Psoas muscle (tissue), 8 donors: ENCODE data around the gene STKLD1. TPM values are rescaled to one million over a fixed set of nuclear protein-coding genes. Genes with fewer than 3 reads are reported as not detected.

ENCODE experiments used
- ATAC-seq, 4 donors: fragments of 200-7000 bp; cut with Tn5 transposase; one replicate each; pipeline ENCODE4 v1.9.1; 2020; ENCODE audit warnings: moderate library complexity in 3 of 4, mild to moderate bottlenecking in 2 of 4
- DNase-seq, 2 donors: peaks; one replicate each; pipeline ENCODE4 v3.0.0-alpha.2; 2020
- H3K27ac ChIP-seq: fragments of 200-600 bp; one replicate; pipeline ENCODE4 v1.8.0; 2022
- H3K27me3 ChIP-seq, 3 donors: fragments of 200-600 bp in 1 of 3; one replicate each; pipeline versions ENCODE4 v1.6.1 to v1.8.0; 2013 to 2022; ENCODE audit warnings: low read length in 2 of 3, mild to moderate bottlenecking in 2 of 3, moderate library complexity in 1 of 3; ENCODE audit not compliant: insufficient read depth in 3 of 3
- H3K36me3 ChIP-seq, 2 donors: fragments of 200-600 bp in 1 of 2; one replicate each; pipeline versions ENCODE4 v1.6.1 to v1.8.0; 2013 to 2022; ENCODE audit warnings: low read depth in 1 of 2, mild to moderate bottlenecking in 1 of 2, moderate library complexity in 1 of 2; ENCODE audit not compliant: insufficient read depth in 1 of 2
- H3K4me1 ChIP-seq: fragments of 200-600 bp; one replicate; pipeline ENCODE4 v1.8.0; 2022
- H3K4me3 ChIP-seq: fragments of 200-600 bp; one replicate; pipeline ENCODE4 v1.8.0; 2022; ENCODE audit warnings: mild to moderate bottlenecking
- H3K9me3 ChIP-seq: fragments of 200-600 bp; one replicate; pipeline ENCODE4 v1.8.0; 2022
- CTCF ChIP-seq: fragments of 200-600 bp; IDR thresholded peaks from one replicate; pipeline ENCODE4 v1.8.0; 2022; ENCODE audit warnings: antibody characterized with exemption
- WGBS, 3 donors: extraction: QIAGEN DNeasy Blood & Tissue Kit; methylation state at CpG; one replicate each; pipeline versions ENCODE4 v1.1.6 to v1.1.7; 2013; 5-methylcytosine and 5-hydroxymethylcytosine counted together
- intact Hi-C, 2 donors: fragments of 100-400 bp; cut with DNase I; formaldehyde crosslinking; loops; one replicate each; pipeline versions ENCODE4 v1.11.0 to v1.14.2; 2022
- polyA plus RNA-seq, 3 donors: library from polyadenylated mRNA; stranded (reverse); fragments of 200-250 nt; gene quantifications; one replicate each; pipeline ENCODE4 v1.2.3, GENCODE V29; 2013
- total RNA-seq, 4 donors: library from RNA; stranded (reverse); fragmentation: NEBNext Ultra II Directional in 2 of 4; extraction: Animal tissue kit (Norgen Biotek cat#: 25700) in 2 of 4; gene quantifications; one replicate each; pipeline versions ENCODE4 v1.2.1 to v1.2.4, GENCODE V29; 2021 to 2023
- donor health status: healthy with polysubstance abuse.
- donor health status: DM: no; HTN: no; CAD: no; lungs with moderate emphysema.
- donor health status: Bipolar disorder and iron deficiency.
- donor health status: healthy.
- donor health status: DM: yes; HTN: yes; CAD: no.
- donor health status: DM: no; HTN: no; CAD: no.
- donor health status: DM: no; HTN: no; CAD: no.
- donor health status: DM: yes; HTN: yes; CAD: no.

STKLD1 gene
- total and polyA plus RNA-seq, 7 donors: 0.07 to 0.69 (median 0.46) TPM

DNA sequence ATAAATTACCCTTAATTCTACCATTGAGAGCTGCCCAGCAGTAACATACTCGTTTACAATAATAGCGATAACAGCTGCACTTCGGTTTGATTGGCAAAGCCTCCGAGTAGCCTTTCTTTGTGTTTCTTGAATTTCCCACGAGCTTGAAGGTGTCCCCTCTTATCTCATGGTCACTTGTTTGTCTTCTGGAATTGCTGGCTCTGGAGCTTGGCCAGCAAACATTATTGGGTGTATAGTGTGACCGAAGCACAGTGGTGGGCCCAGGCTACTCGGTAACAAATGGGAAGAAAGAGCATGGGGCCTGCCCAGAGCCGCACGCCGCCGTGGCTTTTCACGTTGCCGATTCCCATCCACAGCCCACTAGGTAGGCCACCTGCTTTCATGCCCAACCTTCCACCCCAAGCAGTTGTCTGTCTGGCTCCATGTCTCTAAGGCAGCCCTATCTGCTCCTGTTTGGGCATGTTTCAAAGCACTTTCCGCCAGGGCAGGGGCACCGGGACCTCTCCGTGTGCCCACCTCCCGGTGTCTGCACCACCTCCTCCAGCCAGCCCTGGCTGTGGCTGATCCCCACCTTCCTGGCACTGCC is 8.7 kb downstream of the STKLD1 start:
- DNase-seq: no peak
- TF ChIP-seq CTCF: no peak

DNA sequence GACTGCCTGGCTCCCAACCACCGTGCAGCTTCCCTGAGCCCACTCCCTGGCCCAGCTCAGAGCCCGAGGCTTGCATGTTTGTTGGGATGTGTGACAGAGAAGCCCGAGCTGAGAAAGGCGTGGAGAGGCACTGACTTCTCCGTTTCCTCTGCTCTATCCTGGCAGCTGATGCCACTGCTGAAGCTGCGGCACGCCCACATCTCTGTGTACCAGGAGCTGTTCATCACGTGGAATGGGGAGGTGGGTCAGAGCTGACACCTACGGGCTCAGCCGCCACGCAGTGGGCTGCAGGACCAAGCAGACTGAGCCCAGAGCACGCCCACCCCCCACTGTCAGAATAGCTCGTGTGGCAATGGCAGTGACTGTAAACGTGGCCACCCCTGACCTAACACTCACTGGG is 9.3 kb downstream of the STKLD1 start:
- DNase-seq (no peak), ATAC-seq (no peak)
- Histone ChIP-seq H3K9me3 (no peaks in the 10 kb centered on the region), H3K4me1 (no peaks in the 10 kb centered on the region), H3K36me3 (no peaks in the 10 kb centered on the region), H3K27me3 (peaks cover 0 to 5% (median 0%) of the 10 kb centered on the region in 3 donors), H3K27ac (no peak overlapping the region), H3K4me3 (no peak overlapping the region)
- TF ChIP-seq CTCF: no peak
- WGBS, 3 donors: 80 to 86% (median 81%) methylated on average over 14 of the region's 14 CpGs
- intact Hi-C loops: no loop called here

More for the DNA sequence above, 8.7 kb downstream of the STKLD1 start:
- 77 to 85% (median 85%) methylated on average over 17 of the region's 17 CpGs for WGBS, 3 donors
- ATAC-seq: peak in 1 of 4 donors; percentile 8
- intact Hi-C loops: no loop called here
- peaks cover 0 to 3% (median 0%) of the 10 kb centered on the region in 3 donors for H3K27me3 ChIP-seq
- no peaks in the 10 kb centered on the region for H3K4me1 ChIP-seq
- no peak overlapping the region for H3K27ac ChIP-seq
- H3K9me3 ChIP-seq: no peaks in the 10 kb centered on the region
- H3K4me3 ChIP-seq: no peak overlapping the region
- H3K36me3 ChIP-seq: no peaks in the 10 kb centered on the region

DNA sequence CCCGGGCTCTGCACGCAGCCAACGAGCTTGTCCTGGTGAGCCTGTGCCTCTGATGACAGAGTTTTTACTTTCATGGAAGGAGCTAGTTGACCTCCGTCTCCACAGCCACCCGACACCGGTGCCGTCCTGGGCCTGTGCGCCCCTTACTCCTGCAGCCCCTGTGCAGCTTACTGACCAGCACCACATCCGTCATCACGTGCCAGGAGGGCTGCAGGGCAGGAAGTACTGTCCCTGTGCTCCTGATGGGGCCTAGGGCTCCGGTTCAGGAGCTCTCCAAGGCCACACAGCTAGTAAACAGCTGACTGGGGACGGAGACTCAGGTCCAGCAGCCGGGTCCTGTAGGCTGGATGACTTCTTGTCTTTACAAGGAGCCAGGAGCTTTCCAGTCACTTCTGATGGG is 10.2 kb downstream of the STKLD1 start:
- no peaks in the 10 kb centered on the region for H3K36me3 ChIP-seq
- ATAC-seq: no peak
- TF ChIP-seq CTCF: no peak
- intact Hi-C loops: no loop called here
- DNase-seq: no peak
- H3K27ac ChIP-seq: no peak overlapping the region
- peaks cover 0 to 10% (median 0%) of the 10 kb centered on the region in 3 donors for H3K27me3 ChIP-seq
- H3K4me1 ChIP-seq: no peaks in the 10 kb centered on the region
- no peaks in the 10 kb centered on the region for H3K9me3 ChIP-seq
- WGBS, 3 donors: 69 to 74% (median 73%) methylated on average over 13 of the region's 13 CpGs
- H3K4me3 ChIP-seq: no peak overlapping the region

- Histone ChIP-seq H3K4me1 (no peaks in the 10 kb centered on the region), H3K27me3 (peaks cover 0 to 10% (median 0%) of the 10 kb centered on the region in 3 donors), H3K36me3 (no peaks in the 10 kb centered on the region), H3K4me3 (no peak overlapping the region), H3K9me3 (no peaks in the 10 kb centered on the region), H3K27ac (no peak overlapping the region)
- intact Hi-C loops: no loop called here
- 83 to 84% (median 84%) methylated on average over 9 of the region's 9 CpGs for WGBS, 3 donors
- TF ChIP-seq CTCF: no peak
- no peak for ATAC-seq
- no peak for DNase-seq
These were observed 11.5 kb downstream of the STKLD1 start for GRCh38 chr9:133387680-133388079.

GRCh38 chr9:133389025-133389557 is 12.9 kb downstream of the STKLD1 start:
- Histone ChIP-seq H3K4me1 (no peaks in the 10 kb centered on the region), H3K4me3 (no peak overlapping the region), H3K27me3 (peaks cover 0 to 11% (median 4%) of the 10 kb centered on the region in 3 donors), H3K36me3 (no peaks in the 10 kb centered on the region), H3K9me3 (no peaks in the 10 kb centered on the region), H3K27ac (no peak overlapping the region)
- WGBS, 3 donors: 89 to 92% (median 92%) methylated on average over 12 of the region's 12 CpGs
- intact Hi-C loops: no loop called here
- DNase-seq (no peak), ATAC-seq (no peak)
- no peak for TF ChIP-seq CTCF
